ENCODE data around the gene DCDC2B. TPM values are rescaled to one million over a fixed set of nuclear protein-coding genes. Genes with fewer than 3 reads are reported as not detected.

Gene DCDC2B
- polyA plus RNA-seq, 2 of the 4 experiments (the other 2 are of a cell fraction): not detected

DNA sequence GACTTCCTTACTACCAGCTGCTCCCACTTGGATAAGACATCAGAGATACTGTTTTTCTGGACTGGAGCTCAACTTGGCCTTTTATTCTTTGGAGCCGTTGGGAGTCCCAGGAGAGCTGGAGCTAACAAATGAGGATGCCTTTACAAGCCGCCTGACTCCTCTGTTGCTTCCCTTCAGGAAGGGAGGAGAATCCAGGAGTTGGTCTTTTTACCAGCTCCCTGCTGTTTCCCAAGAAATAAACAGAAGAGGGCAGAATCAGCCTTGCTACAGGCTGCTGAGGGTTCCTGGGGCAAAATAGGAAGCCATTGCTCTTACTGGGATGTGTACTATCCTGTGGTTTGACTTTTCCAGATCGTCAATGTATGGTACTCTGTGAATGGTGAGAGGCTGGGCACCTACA lies 14.8 kb downstream of the DCDC2B start:
- CTCF ChIA-PET: interaction anchor here (1.2 to 5.3 kb wide), 3 partner anchors 8 to 93 kb away, joined by 3 to 30 read pairs (median 7); partner anchors contain the start of gene FAM167B
- peak overlapping the region; percentile 75 for H3K4me2 ChIP-seq
- POLR2A ChIA-PET: interaction anchor here (0.9 kb wide), 1 partner anchor 17 kb away, joined by 3 read pairs; no protein-coding TSS in a partner anchor
- ATAC-seq (no peak), FAIRE-seq (no peak), DNase-seq (ENCODE audit: low read depth in 1 of 2, low spot score in 1 of 2) (no peak)
- WGBS (ENCODE audit: missing lambda C conversion rate): 90% methylated on average over 3 of the region's 3 CpGs
- H3K4me3 ChIP-seq: peak overlapping the region; percentile 86
- no peaks in the 10 kb centered on the region for H3K9me3 ChIP-seq
- TF ChIP-seq, protein P1, sequence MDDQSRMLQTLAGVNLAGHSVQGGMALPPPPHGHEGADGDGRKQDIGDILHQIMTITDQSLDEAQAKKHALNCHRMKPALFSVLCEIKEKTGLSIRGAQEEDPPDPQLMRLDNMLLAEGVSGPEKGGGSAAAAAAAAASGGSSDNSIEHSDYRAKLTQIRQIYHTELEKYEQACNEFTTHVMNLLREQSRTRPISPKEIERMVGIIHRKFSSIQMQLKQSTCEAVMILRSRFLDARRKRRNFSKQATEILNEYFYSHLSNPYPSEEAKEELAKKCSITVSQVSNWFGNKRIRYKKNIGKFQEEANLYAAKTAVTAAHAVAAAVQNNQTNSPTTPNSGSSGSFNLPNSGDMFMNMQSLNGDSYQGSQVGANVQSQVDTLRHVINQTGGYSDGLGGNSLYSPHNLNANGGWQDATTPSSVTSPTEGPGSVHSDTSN (IDR thresholded peaks at IDR 0.05): no peak
- TF ChIP-seq NPAS2 (CRISPR knock-in tag; IDR thresholded peaks at IDR 0.05; ENCODE audit: borderline replicate concordance): no peak
- no peak for TF ChIP-seq ZSCAN20 (CRISPR knock-in tag; IDR thresholded peaks at IDR 0.05)
- TF ChIP-seq POLR2AphosphoS2 (conservative IDR thresholded peaks at IDR 0.05; ENCODE audit: low read length): no peak
- H3K4me1 ChIP-seq: peaks cover 18% of the 10 kb centered on the region
- peak overlapping the region; percentile 27 to 97; a peak in 3 of 6 replicates for H3K27ac ChIP-seq

DNA sequence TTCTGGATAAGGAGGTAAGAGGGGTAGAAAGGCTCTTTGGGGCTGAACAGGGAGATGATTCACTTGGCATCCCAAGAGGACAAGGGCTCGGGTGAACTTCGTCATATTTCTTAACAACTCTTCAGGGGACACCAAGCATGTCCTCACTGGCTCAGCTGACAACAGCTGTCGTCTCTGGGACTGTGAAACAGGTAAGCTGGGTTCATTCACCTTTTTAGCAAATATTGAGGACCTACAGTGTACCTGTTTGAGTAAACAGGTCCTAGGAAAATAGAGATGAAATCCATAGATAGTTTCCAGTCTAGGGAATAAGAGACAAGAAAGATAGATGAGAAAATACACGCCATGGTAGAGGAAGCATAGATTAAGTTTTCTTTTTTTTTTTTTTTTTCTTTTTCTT lies 15.4 kb downstream of the DCDC2B start:
- POLR2A ChIA-PET: no interaction called here
- Histone ChIP-seq H3K4me3 (no peak overlapping the region), H3K4me2 (no peak overlapping the region), H3K9me3 (no peaks in the 10 kb centered on the region), H3K4me1 (peaks cover 18% of the 10 kb centered on the region), H3K27ac (no peak overlapping the region)
- WGBS (ENCODE audit: missing lambda C conversion rate): 99% methylated on average over 4 of the region's 4 CpGs
- no peak for ATAC-seq
- CTCF ChIA-PET: interaction anchor here (0.7 to 5.3 kb wide), 4 partner anchors 8 to 92 kb away, joined by 3 to 30 read pairs (median 5); partner anchors contain the start of gene FAM167B
- no peak for DNase-seq (ENCODE audit: low read depth in 1 of 2, low spot score in 1 of 2)
- TF ChIP-seq, protein P2, sequence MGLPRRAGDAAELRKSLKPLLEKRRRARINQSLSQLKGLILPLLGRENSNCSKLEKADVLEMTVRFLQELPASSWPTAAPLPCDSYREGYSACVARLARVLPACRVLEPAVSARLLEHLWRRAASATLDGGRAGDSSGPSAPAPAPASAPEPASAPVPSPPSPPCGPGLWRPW (IDR thresholded peaks at IDR 0.05): no peak
- TF ChIP-seq MAX (IDR thresholded peaks at IDR 0.05) (no peak), TP53 (CRISPR knock-in tag; IDR thresholded peaks at IDR 0.05) (no peak), RFX5 (IDR thresholded peaks at IDR 0.05) (no peak), EHMT2 (IDR thresholded peaks at IDR 0.05; ENCODE audit: low read depth) (no peak), MAFK (IDR thresholded peaks at IDR 0.05; ENCODE audit: partially characterized antibody) (no peak), SMC3 (IDR thresholded peaks at IDR 0.05) (no peak), NPAS2 (CRISPR knock-in tag; IDR thresholded peaks at IDR 0.05; ENCODE audit: borderline replicate concordance) (no peak), JUN (IDR thresholded peaks at IDR 0.05) (no peak), NR3C1 (IDR thresholded peaks at IDR 0.05) (no peak)
- TF ChIP-seq, protein P3, sequence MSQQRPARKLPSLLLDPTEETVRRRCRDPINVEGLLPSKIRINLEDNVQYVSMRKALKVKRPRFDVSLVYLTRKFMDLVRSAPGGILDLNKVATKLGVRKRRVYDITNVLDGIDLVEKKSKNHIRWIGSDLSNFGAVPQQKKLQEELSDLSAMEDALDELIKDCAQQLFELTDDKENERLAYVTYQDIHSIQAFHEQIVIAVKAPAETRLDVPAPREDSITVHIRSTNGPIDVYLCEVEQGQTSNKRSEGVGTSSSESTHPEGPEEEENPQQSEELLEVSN (IDR thresholded peaks at IDR 0.05; ENCODE audit: borderline replicate concordance, low read depth): no peak
- TF ChIP-seq, protein P4, sequence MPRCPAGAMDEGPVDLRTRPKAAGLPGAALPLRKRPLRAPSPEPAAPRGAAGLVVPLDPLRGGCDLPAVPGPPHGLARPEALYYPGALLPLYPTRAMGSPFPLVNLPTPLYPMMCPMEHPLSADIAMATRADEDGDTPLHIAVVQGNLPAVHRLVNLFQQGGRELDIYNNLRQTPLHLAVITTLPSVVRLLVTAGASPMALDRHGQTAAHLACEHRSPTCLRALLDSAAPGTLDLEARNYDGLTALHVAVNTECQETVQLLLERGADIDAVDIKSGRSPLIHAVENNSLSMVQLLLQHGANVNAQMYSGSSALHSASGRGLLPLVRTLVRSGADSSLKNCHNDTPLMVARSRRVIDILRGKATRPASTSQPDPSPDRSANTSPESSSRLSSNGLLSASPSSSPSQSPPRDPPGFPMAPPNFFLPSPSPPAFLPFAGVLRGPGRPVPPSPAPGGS (IDR thresholded peaks at IDR 0.05): no peak
- FAIRE-seq: no peak

DNA sequence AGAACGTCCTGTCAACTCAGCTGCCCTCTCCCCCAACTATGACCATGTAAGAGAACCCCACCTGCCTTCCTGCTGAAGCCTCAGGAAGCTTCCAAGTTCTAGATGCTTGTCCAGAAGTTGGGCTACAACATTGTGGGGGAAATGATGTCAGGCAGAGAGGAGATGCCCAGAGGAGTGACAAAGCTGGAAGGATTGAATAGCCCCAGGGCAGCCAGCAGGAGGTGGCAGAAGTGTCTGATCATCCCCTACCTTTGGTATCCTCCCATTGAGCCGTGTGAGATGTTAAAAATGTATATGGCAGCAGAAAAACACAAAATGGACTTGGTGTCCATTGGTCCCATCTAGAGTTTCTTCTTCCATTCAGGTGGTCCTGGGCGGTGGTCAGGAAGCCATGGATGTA lies 19.9 kb downstream of the DCDC2B start:
- TF ChIP-seq JUN (IDR thresholded peaks at IDR 0.05) (no peak), SMC3 (IDR thresholded peaks at IDR 0.05) (no peak), MYC (IDR thresholded peaks at IDR 0.05; ENCODE audit: borderline replicate concordance, low read length) (no peak), CTCF (IDR thresholded peaks at IDR 0.05) (no peak), NFE2L2 (conservative IDR thresholded peaks at IDR 0.05; ENCODE audit: low read length) (no peak), NPAS2 (CRISPR knock-in tag; IDR thresholded peaks at IDR 0.05; ENCODE audit: borderline replicate concordance) (no peak), CBX8 (IDR thresholded peaks at IDR 0.05) (no peak), FOXS1 (CRISPR knock-in tag; IDR thresholded peaks at IDR 0.05) (no peak), TP53 (CRISPR knock-in tag; IDR thresholded peaks at IDR 0.05) (no peak)
- TF ChIP-seq, protein P1 (IDR thresholded peaks at IDR 0.05): no peak
- ChIA-PET CTCF (interaction anchor here (1.2 to 5.3 kb wide), 5 partner anchors 12 to 20 kb away, joined by 3 to 30 read pairs (median 5); no protein-coding TSS in a partner anchor), POLR2A (interaction anchor here (0.9 kb wide), 1 partner anchor 12 kb away, joined by 5 read pairs; no protein-coding TSS in a partner anchor)
- WGBS (ENCODE audit: missing lambda C conversion rate): 79% methylated on average over 3 of the region's 3 CpGs
- DNase-seq (ENCODE audit: low read depth in 1 of 2, low spot score in 1 of 2): no peak
- no peak overlapping the region for H3K4me3 ChIP-seq
- no peak for ATAC-seq
- FAIRE-seq: no peak
- H3K9me3 ChIP-seq: no peaks in the 10 kb centered on the region
- no peak overlapping the region for H3K4me2 ChIP-seq
- H3K4me1 ChIP-seq: peaks cover 4% of the 10 kb centered on the region; the same call in 2 of the 3 replicates
- no peak overlapping the region for H3K27ac ChIP-seq
